GM18526 (cell line): ENCODE results near the gene ADNP2.

Experiments used
- POLR2A ChIP-seq: IDR thresholded peaks from 3 replicates; pipeline ENCODE4 v1.6.1; 2011; ENCODE audit not compliant: insufficient read length; ENCODE audit errors: extremely low read depth

ADNP2 gene

GRCh38 chr18:80103231-80103630, 5.8 kb upstream of the ADNP2 start:
- no peak for TF ChIP-seq POLR2A

- no peak for TF ChIP-seq POLR2A
Measured at GRCh38 chr18:80104364-80104779, 4.7 kb upstream of the ADNP2 start.

GRCh38 chr18:80105369-80106167, 3.5 kb upstream of the ADNP2 start:
- no peak for TF ChIP-seq POLR2A

GRCh38 chr18:80106482-80107051, 2.5 kb upstream of the ADNP2 start:
- no peak for TF ChIP-seq POLR2A

GRCh38 chr18:80107426-80107825, 1.6 kb upstream of the ADNP2 start:
- TF ChIP-seq POLR2A = no peak

GRCh38 chr18:80108121-80108536, 933 bp upstream of the ADNP2 start:
- no peak for TF ChIP-seq POLR2A

GRCh38 chr18:80109676-80110078, 615 bp downstream of the ADNP2 start:
- TF ChIP-seq POLR2A = no peak

- no peak for TF ChIP-seq POLR2A
Measured at GRCh38 chr18:80112624-80113248, 3.7 kb downstream of the ADNP2 start.

GRCh38 chr18:80115035-80115434, 6.0 kb downstream of the ADNP2 start:
- no peak for TF ChIP-seq POLR2A

- no peak for TF ChIP-seq POLR2A
Measured at GRCh38 chr18:80119111-80119510, 10.0 kb downstream of the ADNP2 start.

GRCh38 chr18:80120932-80121331, 11.9 kb downstream of the ADNP2 start:
- no peak for TF ChIP-seq POLR2A

- no peak for TF ChIP-seq POLR2A
Measured at GRCh38 chr18:80124131-80124530, 15.1 kb downstream of the ADNP2 start.

- TF ChIP-seq POLR2A = no peak
Measured at GRCh38 chr18:80126797-80127196, 17.7 kb downstream of the ADNP2 start.

- TF ChIP-seq POLR2A = no peak
Measured at GRCh38 chr18:80127635-80128034, 18.6 kb downstream of the ADNP2 start.

- no peak for TF ChIP-seq POLR2A
Measured at GRCh38 chr18:80129672-80130367, 20.8 kb downstream of the ADNP2 start.

- no peak for TF ChIP-seq POLR2A
Measured at GRCh38 chr18:80130555-80130954, 21.5 kb downstream of the ADNP2 start.

- TF ChIP-seq POLR2A = no peak
Measured at GRCh38 chr18:80132180-80132812, 23.2 kb downstream of the ADNP2 start.
